Measurements from ENCODE around the gene EFCAB14.

- TF ChIP-seq CTCF (IDR thresholded peaks at IDR 0.05; ENCODE audit: poor library complexity) (no peak), EZH2 (IDR thresholded peaks at IDR 0.05; ENCODE audit: borderline replicate concordance) (no peak)
These were observed 27.9 kb downstream of the EFCAB14 start for GRCh38 chr1:46690931-46691421.
